HG03432 (cell line): ENCODE data around the gene NAA60.
"Not testable (repeated sequence)": the region's sequence is repeated elsewhere in the genome, so short reads cannot be mapped to it uniquely, and the experiment has no call there.

Experiments used
- ATAC-seq: cut with Tn5 transposase; IDR thresholded peaks from one replicate; pipeline ENCODE4 v1.9.1; 2021; ENCODE audit warnings: mild to moderate bottlenecking, moderate library complexity; ENCODE audit not compliant: unreplicated experiment

Gene NAA60

GRCh38 chr16:3503523-3503922, 60.0 kb downstream of the NAA60 start:
- ATAC-seq, result no peak

DNA sequence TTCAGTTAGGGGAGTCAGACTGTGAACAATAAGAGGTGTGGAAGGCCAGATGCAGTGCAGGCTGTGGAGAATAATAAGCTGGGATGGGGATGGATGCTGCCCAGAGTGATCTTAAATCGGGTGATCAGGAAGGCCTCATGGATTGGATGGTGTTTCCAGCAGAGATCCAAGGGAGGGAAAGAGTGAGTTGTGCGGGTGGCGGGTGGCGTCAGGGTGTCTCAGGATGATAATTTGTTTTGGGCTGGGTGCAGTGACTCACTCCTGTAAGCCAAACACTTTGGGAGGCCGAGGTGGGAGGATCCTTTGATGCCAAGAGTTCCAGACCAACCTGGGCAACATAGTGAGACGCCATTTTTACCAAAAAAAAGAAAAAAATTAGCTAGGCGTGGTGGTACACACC, 65.3 kb downstream of the NAA60 start:
- no peak for ATAC-seq

- peak; percentile 77 for ATAC-seq
Observed at GRCh38 chr16:3509470-3509928, 66.0 kb downstream of the NAA60 start.

- ATAC-seq, result no peak
Observed at GRCh38 chr16:3510416-3510815, 66.9 kb downstream of the NAA60 start.

DNA sequence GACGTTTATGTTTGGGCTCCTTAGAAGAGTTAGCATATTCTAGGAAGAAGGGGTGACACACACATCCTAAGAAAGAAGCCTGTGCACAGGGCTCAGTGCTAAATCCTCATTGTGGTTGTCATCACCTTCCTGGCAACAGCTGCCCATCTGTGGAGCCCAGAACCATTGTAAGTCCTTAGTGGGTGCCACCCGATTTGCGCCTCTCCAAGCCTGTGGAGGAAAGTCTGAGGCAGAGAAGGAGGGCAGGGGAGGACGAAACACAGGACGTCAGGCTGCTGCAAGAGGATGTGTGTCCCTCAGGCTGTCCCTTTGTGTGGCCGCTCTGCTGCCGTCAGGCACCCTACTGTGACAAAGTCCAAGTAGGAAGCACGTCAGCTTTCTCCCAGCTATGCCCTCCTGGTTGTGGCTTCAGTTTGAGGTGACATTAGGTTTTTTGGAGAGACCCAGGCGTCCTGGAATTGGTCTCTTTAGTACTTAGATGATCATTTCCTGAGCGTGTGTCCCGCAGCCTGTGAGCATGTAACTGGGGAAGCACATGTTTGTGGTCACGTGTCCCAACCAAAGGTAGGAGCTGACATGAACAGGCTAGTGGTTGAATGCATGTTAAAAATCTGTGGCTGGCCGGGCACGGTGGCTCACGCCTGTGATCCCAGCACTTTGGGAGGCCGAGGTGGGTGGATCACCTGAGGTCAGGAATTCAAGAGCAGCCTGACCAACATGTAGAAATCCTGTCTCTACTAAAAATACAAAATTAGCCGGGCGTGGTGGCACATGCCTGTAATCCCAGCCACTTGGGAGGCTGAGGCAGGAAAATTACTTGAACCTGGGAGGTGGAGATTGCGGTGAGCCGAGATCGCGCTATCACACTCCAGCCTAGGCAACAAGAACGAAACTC, 68.1 kb downstream of the NAA60 start:
- ATAC-seq, result no peak

GRCh38 chr16:3513892-3514583, 70.6 kb downstream of the NAA60 start:
- ATAC-seq, result peak; percentile 71

DNA sequence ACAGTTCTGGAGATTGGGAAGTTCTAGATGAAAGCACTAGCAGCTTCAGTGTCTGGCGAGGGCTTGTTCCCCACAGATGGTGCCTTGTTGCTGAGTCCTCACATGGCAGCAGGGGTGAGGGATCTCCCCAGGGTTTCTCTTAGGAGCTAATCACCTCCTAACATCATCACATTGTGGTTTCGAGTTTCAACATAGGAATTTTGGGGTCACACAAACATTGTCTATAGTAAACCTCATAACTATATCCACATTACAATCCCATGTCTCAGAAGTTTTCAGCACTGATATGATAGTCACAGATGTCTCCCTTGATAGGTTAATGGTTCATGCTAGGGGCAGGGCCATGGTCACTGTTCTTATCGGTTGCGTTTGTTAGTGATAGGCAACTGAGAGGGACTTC, 71.1 kb downstream of the NAA60 start:
- no peak for ATAC-seq

DNA sequence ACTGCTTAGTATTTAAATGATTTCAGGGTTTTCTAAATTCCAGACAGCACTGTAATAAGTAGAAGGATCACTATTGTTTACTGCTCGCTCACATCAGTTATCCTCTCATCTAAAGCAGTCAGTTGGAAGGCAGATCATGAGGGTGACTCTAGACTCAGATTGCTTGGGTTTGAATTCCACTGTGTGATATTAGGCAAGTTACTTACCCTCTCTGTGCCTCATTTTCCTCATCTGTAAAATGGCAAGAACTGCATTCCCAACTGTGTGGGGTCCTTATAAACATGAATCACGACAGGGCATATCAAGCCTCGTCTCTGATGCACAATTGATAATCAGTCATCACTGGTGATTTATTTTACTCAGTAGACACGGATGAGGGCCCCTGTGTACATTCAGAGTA, 72.4 kb downstream of the NAA60 start:
- no peak for ATAC-seq

GRCh38 chr16:3518292-3518985, 75.0 kb downstream of the NAA60 start:
- ATAC-seq, result no peak

DNA sequence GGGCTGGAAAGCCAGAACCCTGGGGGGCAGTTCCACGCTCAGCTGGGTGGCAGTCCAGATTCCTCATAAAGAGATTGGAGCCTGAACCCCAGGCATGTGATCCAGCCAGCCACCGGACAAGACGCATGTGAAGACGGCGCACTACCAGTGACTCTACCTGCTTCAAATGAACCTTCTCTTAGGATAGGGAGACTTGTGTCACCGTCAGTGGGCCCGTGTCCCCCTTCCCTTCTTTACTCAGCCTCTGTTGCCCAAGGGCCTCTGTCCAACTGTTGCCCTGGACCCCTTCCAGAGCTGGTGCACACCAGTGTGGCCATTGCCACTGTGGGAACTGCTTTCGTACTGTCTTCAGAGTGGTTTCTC, 75.5 kb downstream of the NAA60 start:
- no peak for ATAC-seq

- no peak for ATAC-seq
Observed at GRCh38 chr16:3519581-3519980, 76.1 kb downstream of the NAA60 start.

DNA sequence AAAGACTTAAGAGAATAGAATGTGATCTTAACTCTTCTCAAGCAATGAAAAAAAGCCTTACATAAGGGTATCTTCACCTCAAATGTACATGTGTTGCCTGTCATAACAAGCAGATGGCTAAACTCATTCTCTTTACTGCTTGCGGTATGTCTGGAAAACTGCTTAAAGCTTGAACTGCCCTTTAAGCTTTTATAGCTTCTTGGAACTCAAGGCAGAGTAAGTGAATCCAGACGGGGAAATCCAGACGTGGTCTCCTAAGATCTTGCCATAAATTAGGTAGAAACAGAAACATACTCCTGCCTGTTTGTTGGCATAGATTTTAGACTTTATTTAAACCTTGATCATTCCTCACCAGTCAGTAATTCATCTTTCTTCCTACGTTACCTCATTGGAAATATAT, 76.9 kb downstream of the NAA60 start:
- no peak for ATAC-seq

DNA sequence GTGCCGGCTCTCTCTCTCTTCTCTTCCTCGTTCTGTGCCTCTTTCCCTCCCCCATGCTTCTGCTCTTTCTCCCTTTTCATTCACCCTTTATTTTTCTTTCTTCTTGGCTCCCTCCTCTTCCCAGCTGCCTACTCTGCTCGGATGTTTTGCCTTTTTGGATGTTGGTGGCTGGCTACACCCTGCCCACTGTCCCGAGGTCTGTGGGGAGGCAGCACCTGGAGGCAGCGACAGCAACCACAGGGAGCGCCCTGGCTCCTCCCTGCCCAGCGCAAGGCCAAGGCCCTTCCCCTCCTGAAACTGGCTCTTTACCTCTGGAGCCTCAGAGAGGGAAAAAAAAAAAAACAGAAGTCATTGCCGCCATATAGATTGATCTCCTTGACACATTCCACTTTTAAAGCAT, 77.4 kb downstream of the NAA60 start:
- ATAC-seq, result no peak

GRCh38 chr16:3523281-3523680, 79.8 kb downstream of the NAA60 start:
- no peak for ATAC-seq

DNA sequence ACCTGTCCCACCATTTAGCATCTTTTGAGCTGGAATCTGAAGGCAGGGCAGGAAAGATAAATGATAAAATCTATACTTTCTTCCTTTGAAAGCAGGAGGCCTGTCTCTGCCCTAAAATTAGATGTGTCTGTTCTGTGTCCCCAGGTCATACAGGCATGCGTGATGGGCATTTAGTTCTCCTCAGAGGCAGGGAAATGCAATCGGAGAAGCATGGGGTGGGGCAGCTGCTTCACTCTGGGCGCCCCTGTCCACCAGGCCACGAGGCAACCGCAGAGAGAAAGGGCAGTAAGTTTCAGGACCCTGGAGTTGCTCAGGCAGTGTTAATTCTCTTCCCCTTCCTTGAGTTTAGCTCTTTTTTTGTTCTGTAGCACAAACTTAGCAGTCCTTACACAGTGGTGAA, 82.5 kb downstream of the NAA60 start:
- ATAC-seq, result no peak

GRCh38 chr16:3527216-3527829, 83.8 kb downstream of the NAA60 start:
- ATAC-seq, result not testable (repeated sequence)

DNA sequence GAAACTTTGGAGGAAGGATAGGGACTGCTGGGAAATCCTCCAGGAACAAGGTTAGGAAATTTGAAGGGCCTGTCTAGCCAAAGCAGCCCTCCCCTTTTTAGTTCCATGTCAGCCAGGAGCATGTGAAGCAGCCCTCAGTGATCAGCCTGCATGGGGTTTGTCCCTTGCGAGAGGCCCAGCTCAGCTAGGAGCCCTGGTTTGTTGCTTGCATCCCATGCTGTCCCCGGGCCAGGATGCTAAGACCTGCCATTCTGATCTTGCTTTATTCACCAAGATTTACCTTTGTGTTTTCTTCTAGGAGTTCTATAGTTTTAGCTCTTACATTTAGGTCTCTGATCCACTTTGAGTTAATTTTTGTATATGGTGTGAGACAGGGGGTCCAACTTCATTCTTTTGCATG, 84.9 kb downstream of the NAA60 start:
- ATAC-seq, result no peak

DNA sequence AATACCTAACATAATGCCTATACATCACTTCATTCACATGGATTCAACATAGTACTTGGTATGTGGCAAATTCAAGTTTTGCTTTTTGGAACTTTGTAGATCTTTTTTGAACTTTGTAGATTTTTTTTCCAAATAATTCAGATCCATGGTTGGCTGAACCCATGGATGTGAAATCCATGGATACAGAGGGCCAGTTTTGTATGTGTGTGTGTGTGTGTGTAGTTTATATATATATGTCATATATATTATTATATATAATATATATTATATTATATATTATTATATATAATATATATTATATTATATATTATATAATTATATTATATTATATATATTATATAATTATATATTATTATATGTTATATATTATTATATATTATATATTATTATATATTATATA, 85.7 kb downstream of the NAA60 start:
- no peak for ATAC-seq

DNA sequence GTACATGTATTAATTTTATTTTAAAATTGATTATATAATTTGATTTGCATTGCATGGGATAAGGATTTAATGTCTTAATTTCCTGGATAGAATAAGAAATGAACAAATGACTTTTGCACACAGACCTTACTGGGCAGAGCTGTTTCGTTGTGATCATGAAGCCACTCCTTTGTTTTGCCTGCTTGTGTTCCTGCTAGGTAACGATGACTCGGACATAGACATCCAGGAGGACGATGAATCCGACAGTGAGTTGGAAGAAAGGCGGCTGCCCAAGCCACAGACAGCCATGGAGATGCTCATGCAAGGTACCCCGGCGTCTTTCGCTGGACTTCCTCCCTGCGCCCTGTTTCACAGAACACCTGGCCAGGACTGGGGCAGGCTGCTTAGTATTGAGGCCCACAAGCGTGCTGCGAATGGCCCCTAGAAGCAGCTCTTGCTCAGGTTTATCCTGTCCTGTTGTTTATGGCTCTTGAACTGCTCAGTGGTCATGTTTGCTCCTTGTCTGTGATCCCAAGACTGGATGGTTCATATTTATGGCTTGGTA, 87.0 kb downstream of the NAA60 start:
- no peak for ATAC-seq

DNA sequence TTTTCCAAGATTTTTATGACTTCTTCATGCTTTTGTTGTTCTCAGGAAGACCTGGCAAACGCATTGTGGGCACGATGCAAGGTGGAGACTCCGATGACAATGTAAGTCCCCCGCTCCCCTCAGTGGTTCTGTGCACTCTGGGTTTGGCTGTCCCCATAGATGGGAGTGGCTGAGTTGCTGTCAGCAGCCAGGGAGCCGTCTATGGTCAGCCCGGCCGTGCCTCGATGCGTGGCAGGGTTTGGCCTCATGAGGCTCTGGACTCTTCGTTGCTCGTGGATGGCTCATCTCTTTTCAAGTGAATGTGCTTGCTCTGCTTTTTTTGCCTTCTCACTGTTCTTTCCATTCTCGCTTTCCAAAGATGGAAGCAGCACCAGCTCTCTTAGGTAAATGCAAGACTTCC, 89.3 kb downstream of the NAA60 start:
- ATAC-seq, result no peak

DNA sequence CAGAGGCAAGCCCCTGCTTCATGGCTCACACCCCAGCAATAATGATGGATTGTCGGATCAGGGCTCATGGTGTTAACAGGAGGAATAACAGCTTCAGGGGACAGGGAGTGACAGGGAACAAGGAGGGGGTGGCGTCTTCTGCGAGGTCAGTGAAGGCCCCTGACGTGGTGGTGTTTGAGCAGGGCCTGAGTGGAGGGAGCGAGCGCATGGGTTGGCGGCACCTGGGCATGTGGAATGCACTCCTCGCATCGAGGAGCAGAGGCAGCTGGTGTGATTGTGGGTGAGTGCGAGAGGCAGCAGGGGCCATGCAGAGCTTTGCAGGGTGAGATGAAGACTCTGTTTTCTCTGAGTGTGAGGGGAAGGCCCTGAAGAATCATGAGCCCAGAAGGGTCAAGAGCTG, 90.6 kb downstream of the NAA60 start:
- no peak for ATAC-seq
